Transverse colon (tissue), 4 donors: ENCODE data around the gene SMIM43. TPM values are rescaled to one million over a fixed set of nuclear protein-coding genes. Genes with fewer than 3 reads are reported as not detected.

ENCODE experiments used
- DNase-seq: peaks from one replicate; pipeline ENCODE4 v3.0.0-alpha.2; 2019
- H3K27ac ChIP-seq, 4 donors: fragments of 200-600 bp; sonication (generic); 2 replicates each; pipeline ENCODE4 v1.5.1; 2016 to 2018; ENCODE audit warnings: inconsistent platforms in 4 of 4
- H3K27me3 ChIP-seq: fragments of 200-600 bp; sonication (generic); 2 replicates; pipeline ENCODE4 v1.5.1; 2017; ENCODE audit warnings: inconsistent platforms
- H3K36me3 ChIP-seq, 4 donors: fragments of 200-600 bp; sonication (generic); 2 replicates each; pipeline ENCODE4 v1.5.1; 2017 to 2019; ENCODE audit warnings: inconsistent platforms in 4 of 4
- H3K4me1 ChIP-seq, 4 donors: fragments of 200-600 bp; sonication (generic); 2 replicates each; pipeline ENCODE4 v1.5.1; 2017 to 2020; ENCODE audit warnings: inconsistent platforms in 4 of 4
- H3K4me3 ChIP-seq, 4 donors: fragments of 200-600 bp; sonication (generic); 1 replicate in 1 of 4; 2 replicates in 3 of 4; pipeline versions ENCODE4 v1.5.1 to v1.6.1; 2017 to 2019; ENCODE audit warnings: inconsistent platforms in 4 of 4
- H3K9me3 ChIP-seq, 2 donors: fragments of 200-600 bp; sonication (generic); 2 replicates each; pipeline ENCODE4 v1.5.1; 2017 to 2019; ENCODE audit warnings: inconsistent platforms in 2 of 2
- CTCF ChIP-seq, 5 experiments: fragments of 200-600 bp in 3 of 5; fragments of 450-650 bp in 2 of 5; sonication (generic) in 3 of 5; IDR thresholded peaks; 1 replicate in 2 of 5; 2 replicates in 3 of 5; pipeline ENCODE4 v1.5.1; 2016 to 2017; ENCODE audit warnings: antibody characterized with exemption in 5 of 5, inconsistent platforms in 3 of 5, mild to moderate bottlenecking in 2 of 5, moderate library complexity in 1 of 5
- EP300 ChIP-seq: sonication (generic); formaldehyde crosslinking; IDR thresholded peaks from one replicate; pipeline ENCODE4 v1.6.1; 2017; ENCODE audit warnings: antibody characterized with exemption, low read depth
- POLR2A ChIP-seq: fragments of 450-650 bp; IDR thresholded peaks from one replicate; pipeline ENCODE4 v1.6.1; 2016; ENCODE audit warnings: antibody characterized with exemption, mild to moderate bottlenecking, moderate library complexity
- POLR2AphosphoS5 ChIP-seq, 3 donors: sonication (generic); formaldehyde crosslinking; IDR thresholded peaks; one replicate each; pipeline ENCODE4 v1.6.1; 2016; ENCODE audit warnings: antibody characterized with exemption in 3 of 3
- WGBS, 2 donors: methylation state at CpG; one replicate each; pipeline ENCODE4 v1.1.5; 2018; ENCODE audit warnings: low coverage in 1 of 2; 5-methylcytosine and 5-hydroxymethylcytosine counted together
- in situ Hi-C, 4 donors: fragments of 200-750 bp; cut with MboI; loops; one replicate each; pipeline versions ENCODE4 v1.15.0 to v1.15.1; 2017; ENCODE audit warnings: low sequenced_read_pairs in 3 of 4, low pct_ligation_motif_present in 1 of 4, low pct_unique_long_range_greater_than_20kb in 1 of 4
- intact Hi-C: fragments of 100-400 bp; cut with DNase I; formaldehyde crosslinking; loops from one replicate; pipeline ENCODE4 v1.15.1; 2023; ENCODE audit warnings: low total_unique reads
- total RNA-seq, 4 donors: library from RNA; depleted of rRNA; stranded (reverse); fragments of >200 nt; gene quantifications; one replicate each; pipeline ENCODE4 v1.1.0, GENCODE V29; 2016

Gene SMIM43
- total RNA-seq, 4 donors from 2014 or later = 0.27 TPM; not detected in 3

DNA sequence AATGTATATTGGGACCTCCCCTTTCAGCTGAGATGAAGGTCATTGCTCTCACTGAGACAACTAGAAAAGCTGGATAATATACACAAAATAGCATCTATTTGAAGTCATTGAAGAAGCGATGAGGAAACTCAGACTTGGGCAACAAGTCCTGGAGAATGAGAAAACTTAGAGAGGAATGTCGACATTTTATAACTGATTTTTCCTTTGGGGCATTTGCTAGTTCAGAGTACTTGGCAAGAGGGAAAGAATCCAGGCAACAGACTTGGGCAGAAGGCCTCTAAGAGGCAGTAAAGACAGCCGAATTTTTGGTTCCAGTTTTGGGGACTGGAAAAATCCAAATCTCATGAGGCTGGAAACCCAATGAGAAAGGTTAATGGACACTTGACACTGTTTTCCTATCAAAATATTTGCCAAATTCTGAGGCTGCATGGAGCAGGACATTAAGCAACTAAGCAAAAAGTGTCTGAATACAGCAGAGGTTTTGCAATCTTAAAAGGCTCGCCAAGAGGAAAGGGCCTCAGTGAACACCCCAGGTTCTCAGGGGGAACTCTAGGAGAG is 47.2 kb downstream of the SMIM43 start:
- no peak overlapping the region for H3K4me3 ChIP-seq
- intact Hi-C loops = no loop called here
- H3K27ac ChIP-seq = peak overlapping the region in 2 of 4 donors; percentile 3 to 15
- no peak for DNase-seq
- no peaks in the 10 kb centered on the region for H3K27me3 ChIP-seq
- TF ChIP-seq EP300 (no peak), POLR2A (no peak), POLR2AphosphoS5 (IDR thresholded peaks at IDR 0.05) (no peak), CTCF (IDR thresholded peaks at IDR 0.05) (no peak)
- H3K9me3 ChIP-seq = no peaks in the 10 kb centered on the region
- in situ Hi-C loops = no loop called here
- peaks cover 0 to 4% (median 0%) of the 10 kb centered on the region in 4 donors for H3K4me1 ChIP-seq
- no peaks in the 10 kb centered on the region for H3K36me3 ChIP-seq
- 58 to 81% methylated on average over 3 to 4 of the region's 4 CpGs for WGBS, 2 donors

GRCh38 chr4:121714548-121714947 is 50.4 kb downstream of the SMIM43 start:
- Histone ChIP-seq H3K4me3 (no peak overlapping the region), H3K27ac (no peak overlapping the region), H3K4me1 (peaks cover 0 to 10% (median 0%) of the 10 kb centered on the region in 4 donors), H3K36me3 (no peaks in the 10 kb centered on the region), H3K27me3 (no peaks in the 10 kb centered on the region), H3K9me3 (no peaks in the 10 kb centered on the region)
- 82 to 83% methylated on average over 4 of the region's 4 CpGs for WGBS, 2 donors
- no peak for DNase-seq
- TF ChIP-seq CTCF (IDR thresholded peaks at IDR 0.05) (no peak), EP300 (no peak), POLR2A (no peak), POLR2AphosphoS5 (IDR thresholded peaks at IDR 0.05) (no peak)
- intact Hi-C loops (no loop called here), in situ Hi-C loops (no loop called here)

DNA sequence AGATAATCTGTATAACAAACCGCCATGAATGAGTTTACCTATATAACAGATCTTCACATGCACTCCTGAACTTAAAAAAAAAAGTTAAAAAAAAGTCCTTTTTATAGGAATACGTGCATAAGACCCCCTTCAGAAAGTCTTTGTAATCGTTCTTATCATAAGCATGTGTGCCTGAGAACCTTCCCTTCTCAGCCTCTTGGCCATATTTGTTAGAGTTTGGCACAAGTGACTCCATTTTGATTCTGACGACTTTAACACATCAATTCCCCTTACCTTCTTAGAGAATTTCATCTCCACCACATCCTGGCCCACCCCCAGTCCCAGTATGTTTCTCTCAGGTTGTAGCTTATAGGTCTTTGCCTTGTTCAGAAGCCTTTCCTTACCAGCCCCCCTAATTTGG is 52.2 kb downstream of the SMIM43 start:
- Histone ChIP-seq H3K4me1 (peaks cover 0 to 10% (median 0%) of the 10 kb centered on the region in 4 donors), H3K4me3 (no peak overlapping the region), H3K27ac (peak overlapping the region in 1 of 4 donors; percentile 78), H3K36me3 (no peaks in the 10 kb centered on the region), H3K9me3 (no peaks in the 10 kb centered on the region), H3K27me3 (no peaks in the 10 kb centered on the region)
- intact Hi-C loops (no loop called here), in situ Hi-C loops (no loop called here)
- TF ChIP-seq POLR2AphosphoS5 (IDR thresholded peaks at IDR 0.05) = no peak
- TF ChIP-seq POLR2A = no peak
- no peak for TF ChIP-seq EP300
- no peak for TF ChIP-seq CTCF (IDR thresholded peaks at IDR 0.05)
- 75 to 79% methylated on average over 4 of the region's 4 CpGs for WGBS, 2 donors
- DNase-seq = no peak

DNA sequence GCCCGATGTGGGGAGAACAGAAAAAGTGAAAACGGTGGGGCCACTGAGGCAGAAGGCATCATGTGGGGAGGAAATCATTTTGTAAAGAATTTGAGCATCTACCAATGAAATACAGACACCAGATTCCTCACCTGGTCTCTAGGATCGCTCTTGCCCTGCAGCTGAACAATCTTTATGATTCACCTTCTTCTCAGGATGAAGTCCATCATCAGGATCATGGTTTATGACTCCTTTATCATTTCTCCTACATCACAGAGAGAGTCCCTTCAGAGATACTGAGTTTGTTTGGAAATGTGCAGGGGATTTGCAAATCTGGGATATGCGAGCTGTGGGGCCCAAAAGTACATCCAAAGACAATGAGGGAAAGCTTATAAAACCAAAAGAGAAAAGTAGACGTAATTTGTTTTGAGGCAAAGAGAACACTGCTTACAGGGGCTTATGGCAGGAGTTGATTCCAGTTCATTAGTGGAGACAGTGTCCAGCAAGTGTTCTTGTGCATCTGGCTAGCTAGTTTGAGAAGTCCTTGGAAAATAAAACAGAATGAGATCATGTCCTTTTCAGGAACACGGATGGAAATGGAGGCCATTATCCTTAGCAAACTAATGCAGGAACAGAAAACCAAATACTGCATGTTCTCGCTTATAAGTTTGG is 52.8 kb downstream of the SMIM43 start:
- Histone ChIP-seq H3K27me3 (no peaks in the 10 kb centered on the region), H3K9me3 (no peaks in the 10 kb centered on the region), H3K36me3 (no peaks in the 10 kb centered on the region), H3K4me1 (peaks cover 0 to 10% (median 0%) of the 10 kb centered on the region in 4 donors), H3K4me3 (peak overlapping the region in 2 of 4 donors; percentile 4 to 5), H3K27ac (peak overlapping the region; percentile 64 to 80 (median 75))
- DNase-seq = no peak
- intact Hi-C loops = no loop called here
- TF ChIP-seq EP300 = no peak
- TF ChIP-seq POLR2A = no peak
- no peak for TF ChIP-seq POLR2AphosphoS5 (IDR thresholded peaks at IDR 0.05)
- no peak for TF ChIP-seq CTCF (IDR thresholded peaks at IDR 0.05)
- WGBS, 2 donors = 62 to 71% methylated on average over 7 of the region's 7 CpGs
- in situ Hi-C loops = no loop called here
